Fibroblast of villous mesenchyme (primary cell): ENCODE data around the gene PPP1R3A. TPM values are rescaled to one million over a fixed set of nuclear protein-coding genes. Genes with fewer than 3 reads are reported as not detected.

Experiments used
- DNase-seq: peaks from one replicate; pipeline ENCODE4 v3.0.0-alpha.2; 2010; ENCODE audit warnings: low read depth
- H3K4me3 ChIP-seq: 2 replicates; pipeline ENCODE4 v1.5.1; 2011; ENCODE audit warnings: low read depth, mild to moderate bottlenecking, low read length
- total RNA-seq: library from RNA; depleted of rRNA; stranded (reverse); fragments of >200 nt; gene quantifications from 2 replicates; pipeline ENCODE4 v1.2.3, GENCODE V29; 2012
- TF ChIP-seq, protein P1 (sequence below): IDR thresholded peaks from 2 replicates; pipeline ENCODE4 v1.5.1; 2012; ENCODE audit warnings: low read depth, mild to moderate bottlenecking, low read length; ENCODE audit not compliant: insufficient read depth

Gene PPP1R3A, protein sequence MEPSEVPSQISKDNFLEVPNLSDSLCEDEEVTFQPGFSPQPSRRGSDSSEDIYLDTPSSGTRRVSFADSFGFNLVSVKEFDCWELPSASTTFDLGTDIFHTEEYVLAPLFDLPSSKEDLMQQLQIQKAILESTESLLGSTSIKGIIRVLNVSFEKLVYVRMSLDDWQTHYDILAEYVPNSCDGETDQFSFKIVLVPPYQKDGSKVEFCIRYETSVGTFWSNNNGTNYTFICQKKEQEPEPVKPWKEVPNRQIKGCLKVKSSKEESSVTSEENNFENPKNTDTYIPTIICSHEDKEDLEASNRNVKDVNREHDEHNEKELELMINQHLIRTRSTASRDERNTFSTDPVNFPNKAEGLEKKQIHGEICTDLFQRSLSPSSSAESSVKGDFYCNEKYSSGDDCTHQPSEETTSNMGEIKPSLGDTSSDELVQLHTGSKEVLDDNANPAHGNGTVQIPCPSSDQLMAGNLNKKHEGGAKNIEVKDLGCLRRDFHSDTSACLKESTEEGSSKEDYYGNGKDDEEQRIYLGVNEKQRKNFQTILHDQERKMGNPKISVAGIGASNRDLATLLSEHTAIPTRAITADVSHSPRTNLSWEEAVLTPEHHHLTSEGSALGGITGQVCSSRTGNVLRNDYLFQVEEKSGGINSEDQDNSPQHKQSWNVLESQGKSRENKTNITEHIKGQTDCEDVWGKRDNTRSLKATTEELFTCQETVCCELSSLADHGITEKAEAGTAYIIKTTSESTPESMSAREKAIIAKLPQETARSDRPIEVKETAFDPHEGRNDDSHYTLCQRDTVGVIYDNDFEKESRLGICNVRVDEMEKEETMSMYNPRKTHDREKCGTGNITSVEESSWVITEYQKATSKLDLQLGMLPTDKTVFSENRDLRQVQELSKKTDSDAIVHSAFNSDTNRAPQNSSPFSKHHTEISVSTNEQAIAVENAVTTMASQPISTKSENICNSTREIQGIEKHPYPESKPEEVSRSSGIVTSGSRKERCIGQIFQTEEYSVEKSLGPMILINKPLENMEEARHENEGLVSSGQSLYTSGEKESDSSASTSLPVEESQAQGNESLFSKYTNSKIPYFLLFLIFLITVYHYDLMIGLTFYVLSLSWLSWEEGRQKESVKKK
- under 0.01 TPM in 1 of 2 replicates, not detected in the other for total RNA-seq

DNA sequence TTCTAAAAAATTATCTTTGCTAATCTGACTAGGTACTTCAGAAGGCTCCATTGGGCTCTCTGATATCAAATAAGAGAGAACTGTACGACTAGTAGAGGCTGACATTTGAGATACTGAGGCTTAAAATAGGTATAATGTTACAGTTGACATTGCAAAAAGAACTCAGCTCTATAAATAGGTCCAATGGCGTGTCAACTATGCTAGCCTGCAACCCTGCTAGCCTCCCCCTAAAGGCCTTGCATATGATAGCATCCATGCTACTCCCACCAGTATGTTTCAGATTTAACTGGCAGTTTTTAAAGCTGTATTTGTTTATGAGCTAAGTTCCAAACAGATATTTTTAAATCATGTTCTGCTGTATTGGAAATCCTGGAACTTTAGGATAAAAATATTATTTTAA lies at the start of gene PPP1R3A:
Gene PPP1R3A (minus strand): TSS at position 64 of the 400 bp plus-strand sequence. CDS start 13 bp downstream, at position 51.
- no peak within 1 kb of the TSS for H3K4me3 ChIP-seq
- no peak for DNase-seq
- TF ChIP-seq, protein P1, sequence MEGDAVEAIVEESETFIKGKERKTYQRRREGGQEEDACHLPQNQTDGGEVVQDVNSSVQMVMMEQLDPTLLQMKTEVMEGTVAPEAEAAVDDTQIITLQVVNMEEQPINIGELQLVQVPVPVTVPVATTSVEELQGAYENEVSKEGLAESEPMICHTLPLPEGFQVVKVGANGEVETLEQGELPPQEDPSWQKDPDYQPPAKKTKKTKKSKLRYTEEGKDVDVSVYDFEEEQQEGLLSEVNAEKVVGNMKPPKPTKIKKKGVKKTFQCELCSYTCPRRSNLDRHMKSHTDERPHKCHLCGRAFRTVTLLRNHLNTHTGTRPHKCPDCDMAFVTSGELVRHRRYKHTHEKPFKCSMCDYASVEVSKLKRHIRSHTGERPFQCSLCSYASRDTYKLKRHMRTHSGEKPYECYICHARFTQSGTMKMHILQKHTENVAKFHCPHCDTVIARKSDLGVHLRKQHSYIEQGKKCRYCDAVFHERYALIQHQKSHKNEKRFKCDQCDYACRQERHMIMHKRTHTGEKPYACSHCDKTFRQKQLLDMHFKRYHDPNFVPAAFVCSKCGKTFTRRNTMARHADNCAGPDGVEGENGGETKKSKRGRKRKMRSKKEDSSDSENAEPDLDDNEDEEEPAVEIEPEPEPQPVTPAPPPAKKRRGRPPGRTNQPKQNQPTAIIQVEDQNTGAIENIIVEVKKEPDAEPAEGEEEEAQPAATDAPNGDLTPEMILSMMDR = no peak

DNA sequence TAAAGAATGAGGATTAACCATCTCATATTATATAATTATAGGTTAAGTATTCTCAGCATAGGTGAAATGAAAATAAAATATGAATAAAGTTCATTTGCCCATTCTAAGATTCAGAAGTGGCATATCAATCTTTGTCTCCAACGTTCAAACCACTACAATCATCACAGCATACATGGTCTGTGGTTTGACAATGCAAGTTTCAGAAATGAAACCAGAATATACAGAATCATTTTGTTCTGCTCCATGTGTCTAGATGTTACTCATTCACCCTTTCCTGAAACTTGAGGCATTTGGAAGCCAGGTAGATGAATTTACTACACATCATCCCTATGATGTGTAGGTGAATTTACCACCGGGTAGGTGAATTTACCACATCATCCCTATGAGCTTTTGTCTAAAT lies 44.5 kb upstream of the PPP1R3A start:
- DNase-seq = no peak
- TF ChIP-seq, protein P1 = no peak
- H3K4me3 ChIP-seq = no peak overlapping the region

DNA sequence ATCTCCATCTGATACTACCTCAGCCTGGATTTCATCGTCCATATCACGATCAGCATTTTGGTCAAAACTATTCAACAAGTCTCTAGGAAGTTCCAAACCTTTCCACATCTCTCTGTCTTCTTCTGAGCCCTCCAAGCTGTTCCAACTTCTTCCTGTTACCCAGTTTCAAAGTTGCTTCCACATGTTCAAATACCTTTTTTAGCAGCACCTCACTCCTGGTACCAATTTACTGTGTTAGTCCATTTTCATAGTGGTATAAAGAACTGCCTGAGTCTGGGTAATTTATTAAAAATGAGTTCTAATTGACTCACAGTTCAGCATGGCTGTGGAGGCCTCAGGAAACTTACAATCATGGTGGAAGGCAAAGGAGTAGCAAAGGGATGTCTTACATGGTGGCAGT lies 41.1 kb upstream of the PPP1R3A start:
- no peak for DNase-seq
- no peak overlapping the region for H3K4me3 ChIP-seq
- TF ChIP-seq, protein P1 = no peak

DNA sequence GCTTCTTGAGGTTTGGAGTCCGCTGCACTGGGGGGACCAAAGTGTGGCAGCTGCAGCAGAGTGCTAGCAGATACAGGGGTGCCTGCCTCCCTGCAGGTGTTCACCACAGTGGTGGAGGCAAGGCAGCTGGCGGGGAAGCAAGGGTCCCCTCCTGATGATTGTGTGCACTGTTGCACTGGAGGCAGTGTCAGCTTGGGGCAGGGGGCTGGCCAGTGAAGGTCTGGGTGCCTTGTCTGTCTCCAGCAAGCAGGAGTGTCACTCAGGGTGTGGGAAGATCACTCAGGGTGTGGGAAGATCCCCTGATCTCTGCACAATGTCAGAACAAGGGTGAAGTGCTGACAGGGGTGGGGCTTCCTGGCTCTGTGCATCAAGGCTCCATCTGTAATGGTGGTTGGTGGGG lies 36.3 kb upstream of the PPP1R3A start:
- no peak for DNase-seq
- TF ChIP-seq, protein P1 = no peak
- no peak overlapping the region for H3K4me3 ChIP-seq

DNA sequence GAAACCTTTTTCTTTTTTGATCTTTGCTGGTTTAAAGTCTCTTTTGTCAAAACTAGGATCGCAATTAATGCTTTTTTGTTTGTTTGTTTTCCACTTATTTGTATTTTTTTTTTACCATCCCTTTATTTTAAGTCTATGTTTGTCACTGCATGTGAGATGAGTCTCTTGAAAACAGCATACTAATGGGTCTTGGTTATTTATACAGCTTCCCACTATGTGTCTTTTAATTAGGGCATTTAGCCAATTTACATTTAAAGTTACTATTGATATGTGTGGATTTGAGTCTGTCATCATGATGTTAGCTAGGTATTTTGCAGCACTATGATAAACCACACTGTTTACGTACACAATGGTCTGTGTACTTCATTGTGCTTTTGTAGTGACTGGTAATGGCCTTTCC lies 34.7 kb upstream of the PPP1R3A start:
- no peak for DNase-seq
- TF ChIP-seq, protein P1 = no peak
- no peak overlapping the region for H3K4me3 ChIP-seq
